ENCODE results near the gene HELB.

DNA sequence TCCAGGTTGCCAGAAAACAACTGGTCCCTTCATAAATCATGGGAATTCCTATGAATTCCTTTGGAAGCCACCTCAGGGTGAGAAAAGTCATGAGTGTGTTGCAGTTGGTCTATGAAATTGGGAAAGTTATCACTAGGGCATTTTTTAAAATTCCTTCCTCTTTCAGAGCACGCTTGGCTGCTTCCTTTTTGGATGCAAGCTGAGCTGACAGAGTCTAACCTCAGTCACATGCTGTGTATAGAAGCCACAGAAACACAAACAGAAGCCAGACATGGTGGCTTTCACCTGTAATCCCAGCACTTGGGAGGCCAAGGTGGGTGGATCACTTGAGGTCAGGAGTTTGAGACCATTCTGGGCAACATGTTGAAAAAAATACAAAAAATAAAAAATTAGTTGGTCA is 21.7 kb upstream of the HELB start:
- TF ChIP-seq, protein P1, sequence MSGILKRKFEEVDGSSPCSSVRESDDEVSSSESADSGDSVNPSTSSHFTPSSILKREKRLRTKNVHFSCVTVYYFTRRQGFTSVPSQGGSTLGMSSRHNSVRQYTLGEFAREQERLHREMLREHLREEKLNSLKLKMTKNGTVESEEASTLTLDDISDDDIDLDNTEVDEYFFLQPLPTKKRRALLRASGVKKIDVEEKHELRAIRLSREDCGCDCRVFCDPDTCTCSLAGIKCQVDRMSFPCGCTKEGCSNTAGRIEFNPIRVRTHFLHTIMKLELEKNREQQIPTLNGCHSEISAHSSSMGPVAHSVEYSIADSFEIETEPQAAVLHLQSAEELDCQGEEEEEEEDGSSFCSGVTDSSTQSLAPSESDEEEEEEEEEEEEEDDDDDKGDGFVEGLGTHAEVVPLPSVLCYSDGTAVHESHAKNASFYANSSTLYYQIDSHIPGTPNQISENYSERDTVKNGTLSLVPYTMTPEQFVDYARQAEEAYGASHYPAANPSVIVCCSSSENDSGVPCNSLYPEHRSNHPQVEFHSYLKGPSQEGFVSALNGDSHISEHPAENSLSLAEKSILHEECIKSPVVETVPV (CRISPR knock-in tag; IDR thresholded peaks at IDR 0.05), result no peak
- TF ChIP-seq RARB (CRISPR knock-in tag; IDR thresholded peaks at IDR 0.05) (no peak), TCF4 (CRISPR knock-in tag; IDR thresholded peaks at IDR 0.05; ENCODE audit: borderline replicate concordance) (no peak), ZFP3 (CRISPR knock-in tag; IDR thresholded peaks at IDR 0.05) (no peak), ZFP30 (CRISPR knock-in tag; IDR thresholded peaks at IDR 0.05) (no peak)
- TF ChIP-seq, protein P2, sequence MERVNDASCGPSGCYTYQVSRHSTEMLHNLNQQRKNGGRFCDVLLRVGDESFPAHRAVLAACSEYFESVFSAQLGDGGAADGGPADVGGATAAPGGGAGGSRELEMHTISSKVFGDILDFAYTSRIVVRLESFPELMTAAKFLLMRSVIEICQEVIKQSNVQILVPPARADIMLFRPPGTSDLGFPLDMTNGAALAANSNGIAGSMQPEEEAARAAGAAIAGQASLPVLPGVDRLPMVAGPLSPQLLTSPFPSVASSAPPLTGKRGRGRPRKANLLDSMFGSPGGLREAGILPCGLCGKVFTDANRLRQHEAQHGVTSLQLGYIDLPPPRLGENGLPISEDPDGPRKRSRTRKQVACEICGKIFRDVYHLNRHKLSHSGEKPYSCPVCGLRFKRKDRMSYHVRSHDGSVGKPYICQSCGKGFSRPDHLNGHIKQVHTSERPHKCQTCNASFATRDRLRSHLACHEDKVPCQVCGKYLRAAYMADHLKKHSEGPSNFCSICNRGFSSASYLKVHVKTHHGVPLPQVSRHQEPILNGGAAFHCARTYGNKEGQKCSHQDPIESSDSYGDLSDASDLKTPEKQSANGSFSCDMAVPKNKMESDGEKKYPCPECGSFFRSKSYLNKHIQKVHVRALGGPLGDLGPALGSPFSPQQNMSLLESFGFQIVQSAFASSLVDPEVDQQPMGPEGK (CRISPR knock-in tag; IDR thresholded peaks at IDR 0.05; ENCODE audit: borderline replicate concordance), result no peak

All from SK-N-SH treated with all-trans-retinoic acid at 6 μM for 48 hours (cell line).